ENCODE data around the gene IVD.

Gene IVD

DNA sequence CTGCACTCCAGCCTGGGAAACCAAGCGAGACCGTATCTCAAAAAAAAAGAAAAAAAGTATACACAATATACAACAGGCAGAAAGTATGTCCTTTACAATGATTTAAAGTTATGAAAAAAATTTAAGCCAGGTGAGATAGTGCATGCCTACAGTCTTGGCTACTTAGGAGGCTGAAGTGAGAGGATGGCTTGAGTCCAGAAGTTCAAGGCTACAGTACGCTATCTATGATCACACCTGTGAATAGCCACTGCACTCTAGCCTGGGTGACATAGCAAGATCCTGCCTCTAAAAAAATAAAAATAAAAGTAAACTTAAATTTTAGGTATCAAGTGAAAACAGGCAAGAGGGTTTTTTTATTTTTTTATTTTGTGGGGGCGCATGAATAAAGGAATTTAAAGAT is 26.2 kb upstream of the IVD start:
- no peak for DNase-seq

DNA sequence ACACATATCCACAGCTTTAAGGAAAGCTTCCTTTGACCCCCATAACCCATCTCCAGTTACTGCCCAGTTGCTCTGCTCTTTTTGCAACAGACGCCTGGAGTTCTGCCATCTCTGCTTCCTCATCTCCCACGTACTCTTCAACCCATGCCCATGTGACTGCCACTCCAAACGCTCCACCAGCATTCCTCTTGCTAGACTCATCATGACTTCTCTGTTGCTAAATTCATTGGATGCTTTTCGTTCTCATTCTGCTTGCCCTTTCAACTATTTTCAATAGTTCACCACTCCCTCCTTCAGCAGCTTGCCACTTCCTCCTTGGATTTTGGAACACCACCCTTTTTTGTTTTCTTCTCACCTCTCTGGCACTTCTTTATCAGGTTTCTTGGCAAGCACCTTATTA is 25.7 kb upstream of the IVD start:
- peak; percentile 47 to 85 for DNase-seq

DNA sequence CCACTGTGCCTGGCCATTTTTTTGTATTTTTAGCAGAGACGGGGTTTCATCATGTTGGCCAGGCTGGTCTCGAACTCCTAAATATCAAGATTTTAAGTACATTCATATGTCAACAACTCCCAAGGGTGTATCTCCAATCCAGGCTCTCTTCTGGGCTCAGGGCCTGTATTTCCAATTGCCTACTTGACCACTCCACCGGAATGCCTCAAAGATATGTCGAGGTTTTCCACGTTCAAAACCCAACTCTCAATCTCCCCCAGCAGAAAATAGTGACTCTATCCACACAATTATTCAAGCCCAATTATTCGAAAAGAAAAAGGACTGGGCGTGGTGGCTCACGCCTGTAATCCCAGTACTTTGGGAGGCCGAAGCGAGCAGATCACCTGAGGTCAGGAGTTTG is 25.0 kb upstream of the IVD start:
- DNase-seq, result no peak

DNA sequence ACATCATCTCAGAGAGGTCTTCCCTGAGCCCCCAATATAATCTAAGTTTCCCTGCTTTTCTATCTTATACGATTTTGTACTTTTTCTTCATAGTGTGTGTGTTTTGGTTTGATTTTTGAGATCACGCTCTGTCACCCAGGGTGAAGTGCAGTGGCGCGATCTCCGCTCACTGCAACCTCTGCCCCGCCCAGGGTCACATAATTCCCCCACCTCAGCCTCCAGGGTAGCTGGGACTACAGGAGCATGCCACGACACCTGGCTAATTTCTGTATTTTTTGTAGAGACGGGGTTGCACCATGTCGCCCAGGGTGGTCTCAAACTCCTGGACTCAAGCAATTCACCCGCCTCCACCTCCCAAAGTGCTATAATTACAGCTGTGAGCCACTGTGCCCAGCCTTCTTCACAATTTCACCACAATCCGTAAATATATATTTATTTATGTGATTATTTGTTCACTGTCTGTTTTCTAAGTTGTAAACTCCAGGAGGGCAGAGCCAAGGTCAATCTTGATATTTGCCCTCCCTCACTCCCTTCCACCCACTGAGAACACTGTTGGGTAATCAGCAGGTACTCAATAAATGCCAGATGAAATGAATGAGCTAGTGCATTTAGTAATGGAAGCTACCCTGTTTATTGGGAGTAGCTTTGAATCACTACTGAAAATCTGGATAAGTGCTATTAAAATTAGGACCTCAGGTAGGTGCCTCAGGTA is 23.6 kb upstream of the IVD start:
- DNase-seq, result no peak

DNA sequence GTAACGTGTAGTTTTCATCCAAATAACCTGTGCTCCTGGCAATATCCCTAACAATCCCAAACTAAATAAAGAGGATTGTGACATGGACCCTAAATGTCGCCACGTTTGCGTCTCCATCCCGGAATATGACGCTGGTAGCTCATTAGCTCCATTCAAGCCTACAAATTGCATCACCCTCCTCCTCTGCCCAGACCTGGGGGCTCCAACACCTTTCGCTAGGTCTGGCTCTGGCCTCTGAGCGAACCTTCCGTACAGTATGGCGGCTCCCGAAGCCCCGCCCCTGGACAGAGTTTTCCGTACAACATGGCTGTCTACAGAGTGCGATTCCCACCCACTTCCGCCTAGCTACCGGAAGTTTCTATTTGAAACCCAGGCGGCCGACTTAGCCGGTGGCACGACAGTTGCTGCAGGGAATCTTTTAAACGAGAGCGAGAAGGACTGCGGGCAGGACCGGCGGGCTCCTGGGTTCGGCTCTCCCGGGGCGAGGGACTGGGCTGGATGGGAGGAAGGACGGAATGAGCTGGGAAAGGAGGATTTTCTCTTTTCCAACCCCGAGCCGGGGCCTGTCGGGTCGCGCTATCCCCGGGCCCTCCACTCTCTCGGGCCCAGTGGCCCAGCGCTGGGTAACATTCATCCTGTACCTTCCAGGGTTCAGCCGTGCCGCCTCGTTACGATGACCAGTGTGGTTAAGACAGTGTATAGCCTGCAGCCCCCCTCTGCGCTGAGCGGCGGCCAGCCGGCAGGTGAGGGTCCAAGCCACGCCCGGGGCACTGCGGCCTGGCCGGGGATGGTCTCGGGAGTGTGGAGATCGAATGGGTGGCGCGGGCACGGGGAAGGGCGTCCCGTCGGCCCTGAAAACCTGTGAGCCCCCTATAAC is 22.8 kb upstream of the IVD start, which contains the start of gene KNSTRN:
KNSTRN (plus strand) TSS at position 142 of the 877 bp plus-strand sequence; CDS start at position 257, 115 bp downstream.
- DNase-seq, result peak; percentile 67 to 82

DNA sequence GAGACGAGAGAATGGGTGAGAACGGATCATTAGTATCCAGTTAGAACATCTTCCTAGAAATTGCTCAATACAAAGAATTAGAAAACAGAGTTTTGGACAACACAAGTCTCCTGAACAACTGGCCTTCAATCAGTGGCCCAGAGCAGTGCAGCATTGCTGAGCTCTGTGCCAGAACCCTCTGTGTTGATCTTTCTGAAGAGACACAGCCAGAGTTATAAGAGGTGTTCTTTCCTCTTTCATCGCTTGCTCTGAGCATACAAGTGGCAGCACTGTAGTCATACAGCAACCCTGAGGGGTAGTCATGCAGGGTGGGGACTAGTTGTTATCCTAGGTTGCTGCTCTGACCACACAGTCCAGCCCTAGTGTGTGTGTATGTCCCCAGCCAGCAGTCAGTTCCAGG is 19.1 kb upstream of the IVD start:
- no peak for DNase-seq

DNA sequence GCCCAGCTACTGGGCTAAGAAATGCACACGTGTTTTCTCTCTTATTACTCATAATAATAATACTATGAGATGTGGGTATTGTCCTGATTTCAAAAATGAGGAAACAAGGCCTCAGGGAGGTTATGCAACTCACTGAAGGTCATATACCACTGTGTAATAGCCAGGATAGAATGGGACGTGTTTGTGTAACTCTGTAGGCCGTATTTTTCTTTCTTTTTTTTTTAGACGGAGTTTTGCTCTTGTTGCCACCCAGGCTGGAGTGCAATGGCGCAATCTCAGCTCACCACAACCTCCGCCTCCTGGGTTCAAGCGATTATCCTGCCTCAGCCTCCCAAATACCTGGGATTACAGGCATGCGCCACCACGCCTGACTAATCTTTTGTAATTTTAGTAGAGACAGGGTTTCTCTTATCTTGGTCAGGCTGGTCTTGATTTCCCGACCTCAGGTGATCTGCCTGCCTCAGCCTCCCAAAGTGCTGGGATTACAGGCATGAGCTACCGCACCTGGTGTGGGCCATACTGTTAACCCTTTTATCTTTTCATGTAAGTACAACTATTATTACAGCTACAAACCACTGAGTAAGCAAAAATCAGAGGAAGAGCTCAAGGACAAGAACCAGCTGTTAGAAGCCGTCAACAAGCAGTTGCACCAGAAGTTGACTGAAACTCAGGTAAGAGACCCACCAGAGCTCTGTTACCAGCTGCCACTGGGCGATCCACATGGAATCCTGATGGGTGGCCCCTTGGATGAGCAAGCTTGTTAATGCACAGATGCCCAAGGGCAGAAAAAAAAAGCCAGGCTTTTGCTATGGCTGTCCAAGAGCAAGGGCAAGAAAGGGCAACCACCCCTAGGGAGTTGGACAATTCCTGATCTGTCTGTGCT is 16.4 kb upstream of the IVD start:
- no peak for DNase-seq

DNA sequence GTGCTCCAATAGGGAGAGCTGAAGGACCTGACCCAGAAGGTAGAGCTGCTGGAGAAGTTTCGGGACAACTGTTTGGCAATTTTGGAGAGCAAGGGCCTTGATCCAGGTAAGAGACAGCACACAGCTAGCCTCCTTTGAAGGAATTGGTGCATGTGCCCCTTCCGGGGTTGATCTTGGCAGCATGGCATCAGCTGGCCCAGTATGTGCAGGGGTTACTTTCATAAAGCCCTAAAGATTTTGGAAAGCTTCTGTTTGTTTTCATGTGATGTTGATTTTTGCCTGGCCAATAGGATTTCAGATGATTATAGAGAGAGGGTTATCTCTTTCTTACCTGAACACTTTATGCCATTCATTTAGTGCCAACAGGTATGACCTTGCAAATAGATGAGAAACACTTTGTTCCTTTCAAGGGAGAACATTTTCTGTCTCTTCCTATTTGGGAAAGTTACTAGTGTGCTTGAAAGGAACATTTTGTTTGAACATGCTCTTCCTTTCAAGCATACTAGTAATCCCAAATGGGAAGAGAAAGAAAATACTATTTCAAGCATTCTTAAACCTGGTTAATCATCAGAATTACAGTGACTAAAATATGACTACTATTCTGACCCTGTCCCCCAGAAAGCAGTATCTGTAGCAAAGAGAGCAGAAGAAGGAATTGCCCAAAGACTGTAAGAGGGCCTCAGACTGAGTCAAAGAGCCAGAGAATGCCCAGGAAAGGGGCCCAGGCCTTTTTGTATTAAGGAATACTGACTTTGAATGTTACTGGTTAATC is 15.6 kb upstream of the IVD start:
- DNase-seq, result no peak

DNA sequence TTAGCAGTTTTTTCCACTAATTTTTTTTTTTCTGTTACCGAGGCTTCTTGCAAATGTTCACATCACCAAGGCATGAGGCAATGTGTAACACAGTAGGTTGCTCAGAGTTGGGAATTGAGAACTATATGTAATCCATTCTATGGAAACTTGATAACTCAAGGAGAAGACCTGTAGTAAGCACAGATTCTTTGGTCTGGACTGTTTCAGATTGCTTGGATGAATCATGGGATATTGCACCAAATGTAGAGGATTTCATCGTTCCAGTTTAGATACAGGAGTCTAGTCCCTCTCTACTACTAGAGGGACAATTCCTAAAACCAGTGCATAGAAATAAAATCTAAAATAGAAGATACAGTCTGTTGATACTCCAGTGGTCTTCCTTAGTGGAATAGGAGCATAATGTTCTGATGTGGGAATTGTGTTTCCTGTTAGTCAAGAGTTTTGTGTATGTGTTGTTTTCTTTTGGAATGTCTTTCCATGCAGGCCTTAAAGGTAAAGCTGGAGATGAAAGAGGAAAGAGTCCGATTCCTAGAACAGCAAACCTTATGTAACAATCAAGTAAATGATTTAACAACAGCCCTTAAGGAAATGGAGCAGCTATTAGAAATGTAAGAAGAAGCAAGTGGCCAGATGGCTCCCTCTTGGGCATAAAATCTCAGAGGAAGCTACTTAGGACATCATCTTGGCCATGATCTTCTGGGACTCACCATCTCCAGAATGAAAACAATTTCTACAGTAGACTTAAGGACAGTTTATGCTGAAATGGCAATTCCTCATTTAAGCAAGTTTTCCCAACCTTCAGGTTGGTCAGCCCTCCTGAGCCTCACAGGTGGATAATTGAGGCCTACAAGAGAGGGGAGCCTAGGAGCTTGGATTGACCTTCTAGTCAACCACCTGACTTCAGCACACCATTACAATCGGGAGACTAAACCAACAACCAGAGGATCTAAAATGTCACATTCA is 12.3 kb upstream of the IVD start:
- no peak for DNase-seq

DNA sequence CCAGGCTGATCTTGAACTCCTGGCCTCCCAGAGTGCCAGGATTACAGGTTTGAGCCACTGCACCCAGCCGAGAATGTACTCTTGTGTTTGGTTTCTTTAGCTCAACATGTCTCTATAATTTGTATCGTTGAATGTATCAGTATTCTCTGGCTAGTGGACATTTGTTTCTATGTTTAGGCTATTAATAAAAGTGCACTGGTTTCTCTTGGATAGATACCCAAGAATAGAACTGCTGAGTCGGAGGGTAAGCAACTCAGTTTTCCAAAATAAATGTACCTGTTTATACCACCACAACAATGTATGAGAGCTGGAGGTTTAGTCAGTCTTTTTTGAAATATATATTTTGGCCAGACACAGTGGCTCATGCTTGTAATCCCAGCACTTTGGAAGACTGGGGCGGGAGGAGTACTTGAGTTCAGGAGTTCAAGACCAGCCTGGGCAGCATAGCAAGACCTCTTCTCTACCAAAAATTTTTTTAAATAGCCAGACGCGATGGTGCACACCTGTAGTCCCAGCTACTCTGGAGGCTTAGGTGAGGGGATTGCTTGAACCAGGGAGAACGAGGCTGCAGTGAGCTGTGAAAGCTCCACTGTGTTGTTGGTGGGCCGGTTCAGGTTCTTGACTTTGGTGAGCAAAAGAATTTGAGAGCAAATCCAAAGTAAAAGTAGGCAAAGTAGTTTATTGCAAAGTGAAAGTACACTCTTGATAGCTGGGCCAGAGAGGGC is 7.7 kb upstream of the IVD start:
- DNase-seq, result no peak

DNA sequence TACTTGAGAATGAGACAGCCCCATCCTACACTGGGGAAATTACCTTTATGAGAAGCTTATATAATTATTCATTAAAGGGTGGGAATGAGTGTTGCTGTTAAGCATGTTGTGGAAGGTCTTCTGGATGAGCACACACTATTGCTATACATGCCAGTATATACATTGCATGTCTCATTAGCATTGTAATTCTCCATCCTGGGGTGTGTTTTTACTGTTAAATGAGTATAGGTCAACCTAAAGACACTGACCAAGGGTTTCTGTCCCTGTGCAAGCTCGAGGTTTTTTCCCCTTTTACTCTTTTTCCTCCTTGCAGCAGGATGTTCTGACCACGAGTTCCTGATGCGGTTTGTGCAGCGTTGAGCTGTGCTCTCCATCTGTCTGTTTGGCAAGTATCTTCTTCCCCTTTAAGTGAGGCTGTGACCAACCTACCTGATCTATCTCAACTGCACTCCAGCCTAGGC is 7.2 kb upstream of the IVD start:
- no peak for DNase-seq

DNA sequence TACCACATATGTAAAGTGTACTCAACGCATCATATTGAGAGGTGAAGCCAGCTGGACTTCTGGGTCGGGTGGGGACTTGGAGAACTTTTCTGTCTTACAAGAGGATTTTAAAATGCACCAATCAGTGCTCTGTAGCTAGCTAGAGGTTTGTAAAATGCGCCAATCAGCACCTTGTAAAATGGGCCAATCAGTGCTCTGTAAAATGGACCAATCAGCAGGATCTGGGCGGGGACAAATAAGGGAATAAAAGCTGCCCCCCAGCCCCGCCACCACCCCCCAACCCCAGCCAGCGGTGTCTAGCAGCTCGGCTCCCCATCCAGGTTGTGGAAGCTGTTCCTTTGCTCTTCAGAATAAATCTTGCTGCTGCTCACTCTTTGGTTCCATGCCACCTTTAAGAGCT is 6.2 kb upstream of the IVD start:
- DNase-seq, result no peak

DNA sequence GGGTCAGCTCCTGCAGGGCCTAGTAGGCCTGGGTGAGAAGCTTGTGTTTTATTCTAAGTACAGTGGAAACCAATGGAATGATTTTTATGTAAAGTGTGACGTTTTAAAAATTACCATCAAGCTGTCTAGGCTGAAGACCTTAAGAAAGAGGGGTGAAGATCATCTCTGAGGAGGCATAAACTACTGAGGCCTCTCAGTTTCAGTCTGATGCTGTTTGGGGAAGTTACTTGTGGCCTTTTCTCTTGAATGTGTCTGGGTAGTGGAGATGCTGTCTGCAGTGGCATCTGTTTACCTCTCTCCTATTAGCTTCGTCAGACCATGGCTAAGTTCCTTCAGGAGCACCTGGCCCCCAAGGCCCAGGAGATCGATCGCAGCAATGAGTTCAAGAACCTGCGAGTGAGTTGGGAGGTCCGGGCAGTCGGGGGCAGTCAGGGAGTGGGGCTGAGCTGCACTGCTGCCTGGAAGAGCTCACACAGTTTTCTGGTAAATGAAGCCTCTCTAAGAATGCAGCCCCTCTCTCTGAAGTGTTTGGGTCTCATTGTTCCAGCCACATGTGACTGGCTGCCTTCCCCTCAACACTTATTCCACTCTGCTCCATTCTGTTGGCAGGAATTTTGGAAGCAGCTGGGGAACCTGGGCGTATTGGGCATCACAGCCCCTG is 1.9 kb downstream of the IVD start:
- no peak for DNase-seq

DNA sequence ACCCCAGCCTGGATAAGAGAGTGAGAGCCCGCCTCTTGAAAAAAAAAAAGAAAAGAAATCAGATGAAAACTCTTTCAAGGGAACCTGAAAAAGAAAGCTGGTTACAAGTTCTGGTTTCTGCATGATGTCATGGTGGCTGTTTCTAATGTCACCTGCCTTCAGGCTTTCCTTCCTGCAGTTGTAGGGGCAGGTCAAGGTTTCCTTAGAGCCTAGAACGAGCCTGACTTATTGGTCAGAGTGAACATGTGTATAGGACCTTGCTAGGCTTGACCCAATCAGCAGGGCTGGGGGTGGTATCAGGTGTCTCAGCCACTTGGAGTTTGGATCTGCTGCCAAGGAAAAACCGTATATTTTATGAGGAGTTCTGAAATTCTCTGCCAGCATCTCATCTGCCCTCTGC is 3.8 kb downstream of the IVD start:
- DNase-seq, result no peak

DNA sequence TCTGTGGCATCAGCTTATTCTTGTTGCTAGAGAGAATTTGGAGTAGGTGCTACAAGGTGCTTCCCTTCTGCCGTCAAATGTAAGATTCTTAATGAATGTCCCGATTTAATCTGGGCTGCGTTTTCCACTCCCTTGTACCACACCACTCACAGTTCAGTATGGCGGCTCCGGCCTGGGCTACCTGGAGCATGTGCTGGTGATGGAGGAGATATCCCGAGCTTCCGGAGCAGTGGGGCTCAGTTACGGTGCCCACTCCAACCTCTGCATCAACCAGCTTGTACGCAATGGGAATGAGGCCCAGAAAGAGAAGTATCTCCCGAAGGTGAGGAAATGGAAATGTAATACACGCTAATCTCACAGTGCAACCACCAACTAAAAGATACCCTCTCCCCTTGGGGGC is 4.9 kb downstream of the IVD start:
- no peak for DNase-seq

DNA sequence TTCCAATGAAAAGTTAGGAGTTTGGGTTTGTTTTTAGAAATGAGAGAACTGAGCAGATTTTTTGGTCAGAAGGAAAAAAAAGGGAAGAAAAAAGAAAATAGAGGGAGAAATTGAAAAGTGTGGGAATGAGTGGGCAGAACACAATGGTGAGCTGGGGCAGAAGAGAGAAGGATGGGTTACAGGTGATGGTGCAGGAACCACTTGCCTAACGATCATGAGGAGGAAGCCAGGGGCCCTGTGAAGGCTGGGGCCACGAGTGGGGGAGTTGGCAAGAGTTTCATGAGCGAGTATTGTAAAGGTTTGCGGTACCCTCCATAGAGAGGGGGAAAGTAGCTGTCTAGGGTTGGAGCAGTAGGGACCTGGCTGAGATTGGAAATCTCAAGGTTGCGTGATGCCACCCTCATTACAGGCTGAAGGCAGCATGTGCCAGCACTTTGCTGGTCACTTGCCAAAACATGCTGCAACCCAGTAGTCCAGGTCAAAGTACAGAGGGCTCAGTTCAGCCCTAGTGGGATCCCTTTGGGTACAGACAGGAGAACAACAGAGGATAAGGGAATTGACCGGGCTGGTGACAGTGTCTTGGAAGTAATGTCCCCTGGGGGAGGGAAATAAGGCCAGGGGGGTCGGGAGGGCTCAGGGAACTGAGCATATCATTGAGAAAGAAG is 6.6 kb downstream of the IVD start:
- DNase-seq, result no peak

DNA sequence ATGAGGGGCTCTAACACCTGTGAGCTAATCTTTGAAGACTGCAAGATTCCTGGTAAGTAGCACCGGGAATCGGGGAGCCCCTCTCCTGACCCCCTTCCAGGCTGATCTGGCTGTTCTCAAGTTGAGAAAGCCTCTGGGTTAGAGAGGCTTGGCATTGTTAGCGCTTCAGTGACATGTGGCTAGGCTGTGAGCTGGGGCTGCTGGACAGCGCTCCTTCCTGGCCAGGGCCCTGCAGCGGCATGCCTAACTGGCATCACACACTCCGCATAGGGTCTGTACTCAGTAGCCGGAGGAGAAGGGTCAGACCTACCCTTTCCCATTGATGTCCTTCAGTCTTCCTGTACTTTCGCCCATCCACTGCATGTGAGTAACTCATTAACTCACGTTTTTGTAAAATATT is 7.4 kb downstream of the IVD start:
- DNase-seq, result no peak

DNA sequence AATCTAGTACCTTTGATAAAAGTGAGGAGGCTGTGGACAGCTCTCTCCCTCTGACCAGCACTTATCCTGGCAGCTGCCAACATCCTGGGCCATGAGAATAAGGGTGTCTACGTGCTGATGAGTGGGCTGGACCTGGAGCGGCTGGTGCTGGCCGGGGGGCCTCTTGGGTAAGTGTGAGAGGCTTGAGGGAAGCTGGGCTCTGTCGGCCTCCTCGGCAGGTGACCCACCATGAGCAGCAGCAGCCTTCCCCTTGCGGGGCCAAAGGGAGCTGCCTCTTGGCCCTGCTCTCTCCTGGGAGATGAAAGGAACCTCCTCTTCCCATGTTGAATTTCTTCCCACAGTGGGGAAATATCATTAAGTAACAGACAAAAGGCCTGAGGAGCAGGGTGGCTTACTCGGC is 9.2 kb downstream of the IVD start:
- DNase-seq, result no peak

DNA sequence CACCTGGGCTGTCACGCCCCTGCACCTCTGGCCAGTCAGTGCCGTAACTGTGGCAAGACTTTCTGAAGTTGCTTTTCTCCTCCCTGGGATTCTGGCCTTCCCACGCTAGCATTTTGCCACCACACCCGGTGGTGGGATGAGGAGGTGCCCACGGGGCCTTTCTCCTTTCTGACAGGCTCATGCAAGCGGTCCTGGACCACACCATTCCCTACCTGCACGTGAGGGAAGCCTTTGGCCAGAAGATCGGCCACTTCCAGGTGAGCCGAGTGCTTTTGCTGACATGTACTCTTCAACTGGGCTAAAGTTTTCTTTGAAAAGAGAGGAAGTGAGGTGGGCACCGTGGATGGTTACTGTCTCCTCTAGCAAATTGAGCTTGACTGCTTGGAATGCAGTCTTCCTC is 9.6 kb downstream of the IVD start:
- DNase-seq, result no peak

Measured in SW 1271 (cell line).